Astrocyte of the cerebellum (primary cell): ENCODE measurements around the gene QSOX1.

Experiments
- DNase-seq: peaks from one replicate; pipeline ENCODE4 v3.0.0-alpha.2; 2011; ENCODE audit warnings: low read depth
- H3K4me3 ChIP-seq: 2 replicates; pipeline ENCODE4 v1.5.1; 2011; ENCODE audit warnings: mild to moderate bottlenecking, low read depth, low read length, moderate library complexity
- in situ Hi-C: cut with HindIII; loops from 2 replicates; pipeline ENCODE4 v1.10.0; 2017; ENCODE audit warnings: low sequenced_read_pairs
- TF ChIP-seq, protein P1 (sequence below): IDR thresholded peaks from 2 replicates; pipeline ENCODE4 v1.5.1; 2012; ENCODE audit warnings: low read length, low read depth, moderate library complexity, mild to moderate bottlenecking; ENCODE audit errors: missing control alignments

The QSOX1 gene

DNA sequence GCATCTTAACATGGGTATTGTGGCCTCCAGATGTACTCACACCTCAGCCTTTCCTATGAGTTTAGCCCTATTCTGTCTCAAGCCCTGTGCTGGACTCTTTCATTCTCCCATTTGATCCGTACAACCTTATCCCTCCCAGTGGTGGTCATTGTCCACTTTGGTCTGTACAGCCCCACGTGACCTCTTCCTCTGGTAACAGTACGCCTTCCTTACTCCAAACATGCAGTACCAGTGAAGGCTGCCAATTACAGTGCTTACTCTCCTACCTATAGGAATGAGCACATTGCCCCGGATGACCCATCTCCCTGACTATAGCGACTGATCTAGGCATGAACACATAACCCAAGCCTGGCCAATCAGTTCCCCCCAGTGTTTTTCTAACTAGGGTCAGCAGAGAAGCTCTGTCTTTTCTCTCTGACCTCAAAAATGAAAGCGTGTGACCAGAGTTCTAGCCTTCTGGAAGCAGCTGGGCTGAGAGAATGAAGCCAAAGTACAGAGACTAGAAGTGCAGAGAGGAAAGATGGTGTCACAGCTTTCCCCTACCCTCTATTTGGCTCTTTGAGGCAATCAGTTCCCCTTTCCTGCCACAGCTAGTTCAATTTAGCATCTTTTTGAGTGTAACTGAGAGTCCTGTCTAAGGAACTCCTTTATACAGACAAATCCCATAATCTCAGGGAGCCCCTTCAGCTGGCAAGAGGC is 9.9 kb upstream of the QSOX1 start:
- H3K4me3 ChIP-seq, result no peak overlapping the region
- in situ Hi-C loops, result no loop called here
- DNase-seq, result no peak
- TF ChIP-seq, protein P1, sequence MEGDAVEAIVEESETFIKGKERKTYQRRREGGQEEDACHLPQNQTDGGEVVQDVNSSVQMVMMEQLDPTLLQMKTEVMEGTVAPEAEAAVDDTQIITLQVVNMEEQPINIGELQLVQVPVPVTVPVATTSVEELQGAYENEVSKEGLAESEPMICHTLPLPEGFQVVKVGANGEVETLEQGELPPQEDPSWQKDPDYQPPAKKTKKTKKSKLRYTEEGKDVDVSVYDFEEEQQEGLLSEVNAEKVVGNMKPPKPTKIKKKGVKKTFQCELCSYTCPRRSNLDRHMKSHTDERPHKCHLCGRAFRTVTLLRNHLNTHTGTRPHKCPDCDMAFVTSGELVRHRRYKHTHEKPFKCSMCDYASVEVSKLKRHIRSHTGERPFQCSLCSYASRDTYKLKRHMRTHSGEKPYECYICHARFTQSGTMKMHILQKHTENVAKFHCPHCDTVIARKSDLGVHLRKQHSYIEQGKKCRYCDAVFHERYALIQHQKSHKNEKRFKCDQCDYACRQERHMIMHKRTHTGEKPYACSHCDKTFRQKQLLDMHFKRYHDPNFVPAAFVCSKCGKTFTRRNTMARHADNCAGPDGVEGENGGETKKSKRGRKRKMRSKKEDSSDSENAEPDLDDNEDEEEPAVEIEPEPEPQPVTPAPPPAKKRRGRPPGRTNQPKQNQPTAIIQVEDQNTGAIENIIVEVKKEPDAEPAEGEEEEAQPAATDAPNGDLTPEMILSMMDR, result no peak

DNA sequence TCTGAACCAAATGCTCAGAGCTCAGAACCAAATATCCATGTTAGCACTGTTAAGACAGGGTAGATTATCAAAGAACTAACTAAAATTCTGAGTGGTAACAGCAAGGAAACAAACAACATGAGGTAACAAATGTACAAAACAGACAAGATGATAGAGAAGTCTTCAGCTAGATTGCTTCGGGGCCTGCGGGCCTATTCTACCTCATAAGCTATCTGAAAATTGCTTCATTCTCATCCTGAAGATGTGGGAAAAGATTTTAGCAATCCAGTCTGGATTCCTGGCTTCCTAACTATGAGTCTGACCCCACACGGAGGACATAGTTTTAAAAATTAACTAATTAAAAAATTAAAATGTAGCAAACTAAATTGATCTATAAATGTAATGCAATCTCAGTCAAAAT is 9.2 kb upstream of the QSOX1 start:
- no peak overlapping the region for H3K4me3 ChIP-seq
- in situ Hi-C loops, result no loop called here
- no peak for DNase-seq
- TF ChIP-seq, protein P1, result no peak

DNA sequence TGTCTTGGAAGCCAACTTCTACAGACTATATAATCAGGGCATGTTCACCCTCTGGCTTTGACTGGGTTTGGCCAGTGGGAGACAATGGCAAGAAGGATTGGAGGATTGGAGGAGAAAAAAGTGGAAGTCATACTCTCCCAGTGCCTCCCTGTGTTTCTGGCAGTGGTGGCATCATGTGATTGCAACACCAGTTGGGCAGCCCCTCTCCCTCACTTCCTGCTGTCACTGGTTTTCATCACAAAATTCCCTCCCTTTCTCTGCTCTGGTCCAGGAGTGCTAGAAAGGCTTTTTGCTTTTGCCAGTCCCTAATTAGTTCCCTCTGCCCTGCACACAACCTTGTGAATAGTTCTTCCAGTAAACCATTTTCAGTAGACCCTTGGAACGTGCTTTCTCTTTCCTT is 3.7 kb upstream of the QSOX1 start:
- TF ChIP-seq, protein P1, result no peak
- no peak overlapping the region for H3K4me3 ChIP-seq
- in situ Hi-C loops, result no loop called here
- DNase-seq, result no peak

DNA sequence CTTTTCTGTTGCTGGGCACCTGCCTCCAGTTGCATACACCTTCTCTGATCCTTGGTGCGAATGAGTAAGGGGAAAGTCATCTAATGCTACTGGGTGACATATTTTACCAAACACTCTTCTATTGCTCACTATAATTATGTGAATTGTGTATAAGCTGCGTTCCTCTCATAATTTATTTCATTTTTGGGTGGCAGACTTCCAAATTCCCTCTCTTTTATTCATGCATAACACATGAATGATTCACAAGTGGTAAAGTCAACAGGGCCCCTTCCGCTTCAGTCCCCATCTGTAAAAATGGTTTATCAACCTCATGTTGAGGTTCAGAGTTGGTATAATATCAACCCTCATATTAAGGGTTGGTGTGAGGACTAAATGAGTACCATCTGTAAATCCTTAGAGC is 3.2 kb upstream of the QSOX1 start:
- in situ Hi-C loops, result no loop called here
- peak; percentile 68 for DNase-seq
- TF ChIP-seq, protein P1, result no peak
- no peak overlapping the region for H3K4me3 ChIP-seq

DNA sequence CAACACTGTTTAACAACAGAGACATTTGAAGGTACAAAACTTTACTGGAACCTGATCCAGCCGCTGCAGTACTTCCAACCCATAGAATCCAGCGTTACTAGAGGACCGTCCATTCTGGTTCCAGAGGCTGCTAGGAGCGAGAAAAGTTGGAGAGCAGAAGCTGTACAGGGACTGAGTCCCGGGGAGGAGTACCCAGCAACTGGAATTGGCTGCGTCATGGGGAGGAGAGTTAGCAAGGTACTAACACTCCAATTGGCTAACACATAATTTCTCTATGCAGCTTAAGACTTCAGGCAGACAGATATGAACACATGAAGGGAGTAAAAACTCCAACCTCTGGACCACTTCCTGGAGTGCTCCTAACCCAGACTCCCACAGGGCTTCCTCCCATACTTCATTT is 2.1 kb upstream of the QSOX1 start:
- TF ChIP-seq, protein P1, result no peak
- in situ Hi-C loops, result no loop called here

DNA sequence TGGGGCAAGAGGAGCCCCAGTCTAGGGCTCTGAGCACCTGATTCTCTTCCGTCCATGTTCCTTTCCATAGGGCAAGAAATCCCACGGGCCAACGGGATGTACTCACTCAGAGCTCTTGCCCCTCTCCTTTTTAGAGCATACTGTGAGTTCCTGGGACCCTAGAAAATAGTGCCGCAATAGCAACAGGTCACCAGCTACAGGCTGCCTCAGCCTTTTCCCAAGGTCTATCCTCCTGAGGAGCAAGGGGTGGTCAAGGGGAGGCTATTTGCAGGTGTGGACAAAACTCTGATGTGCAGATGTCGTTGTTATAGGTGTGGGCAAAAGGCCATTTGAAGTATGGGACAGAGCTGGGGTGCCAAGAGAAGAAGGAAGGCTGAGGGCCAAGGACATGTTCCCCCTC is 1.6 kb upstream of the QSOX1 start:
- H3K4me3 ChIP-seq, result no peak overlapping the region
- TF ChIP-seq, protein P1, result no peak
- DNase-seq, result no peak
- in situ Hi-C loops, result no loop called here

More for the DNA sequence above, 2.1 kb upstream of the QSOX1 start:
- DNase-seq, result no peak
- H3K4me3 ChIP-seq, result no peak overlapping the region

DNA sequence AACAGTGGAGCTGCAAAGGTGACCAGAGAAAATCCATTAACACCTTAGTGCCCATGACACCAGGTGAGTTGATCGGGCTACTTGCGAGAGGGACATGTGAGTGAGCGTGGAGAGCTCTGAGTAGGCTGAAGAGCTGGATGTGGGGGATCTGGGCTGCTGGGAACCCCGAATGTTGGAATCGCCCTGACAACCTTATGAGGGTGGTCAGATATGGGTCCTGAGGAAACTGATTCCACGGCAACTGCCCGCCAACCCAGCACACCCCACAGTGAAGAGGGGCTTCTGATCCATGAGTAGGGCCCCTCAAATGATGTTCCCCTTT is 705 bp upstream of the QSOX1 start:
- TF ChIP-seq, protein P1, result no peak
- DNase-seq, result no peak
- in situ Hi-C loops, result no loop called here
- H3K4me3 ChIP-seq, result peak overlapping the region; percentile 66
